AG09319 (cell line): Measurements from ENCODE around the gene FXN.

Experiments used
- DNase-seq: peaks from one replicate; pipeline ENCODE4 v3.0.0-alpha.2; 2010; ENCODE audit warnings: low read depth; ENCODE audit errors: extremely low read depth
- TF ChIP-seq, protein P1 (sequence below): IDR thresholded peaks from 2 replicates; pipeline ENCODE4 v1.5.1; 2011; ENCODE audit warnings: low read depth, mild to moderate bottlenecking, inconsistent platforms, low read length, moderate library complexity

Gene FXN

DNA sequence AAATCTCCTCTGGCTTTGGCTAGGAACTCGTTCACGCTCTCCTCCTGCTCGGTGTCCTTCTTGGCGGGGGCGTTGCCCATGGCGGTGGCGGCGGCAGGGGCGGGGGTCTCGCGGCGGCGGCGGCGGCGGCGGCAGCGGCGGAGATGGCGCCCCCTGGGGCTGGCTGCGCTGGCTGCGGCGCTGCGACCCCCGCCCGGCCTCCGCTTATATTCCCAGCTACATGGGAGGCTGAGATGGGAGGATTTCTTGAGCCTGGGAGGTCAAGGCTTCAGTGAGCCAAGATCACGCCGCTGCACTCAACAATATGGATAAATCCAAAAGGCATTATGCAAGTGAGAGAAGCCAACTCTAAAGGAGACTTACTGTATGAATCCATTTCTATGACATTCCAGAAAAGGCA is 21.5 kb upstream of the FXN start, which contains the start of gene PRKACG:
Gene PRKACG, minus strand, starts transcription at position 101 of the 400 bp plus-strand sequence. Its CDS starts 21 bp downstream, at position 80.
- TF ChIP-seq, protein P1, sequence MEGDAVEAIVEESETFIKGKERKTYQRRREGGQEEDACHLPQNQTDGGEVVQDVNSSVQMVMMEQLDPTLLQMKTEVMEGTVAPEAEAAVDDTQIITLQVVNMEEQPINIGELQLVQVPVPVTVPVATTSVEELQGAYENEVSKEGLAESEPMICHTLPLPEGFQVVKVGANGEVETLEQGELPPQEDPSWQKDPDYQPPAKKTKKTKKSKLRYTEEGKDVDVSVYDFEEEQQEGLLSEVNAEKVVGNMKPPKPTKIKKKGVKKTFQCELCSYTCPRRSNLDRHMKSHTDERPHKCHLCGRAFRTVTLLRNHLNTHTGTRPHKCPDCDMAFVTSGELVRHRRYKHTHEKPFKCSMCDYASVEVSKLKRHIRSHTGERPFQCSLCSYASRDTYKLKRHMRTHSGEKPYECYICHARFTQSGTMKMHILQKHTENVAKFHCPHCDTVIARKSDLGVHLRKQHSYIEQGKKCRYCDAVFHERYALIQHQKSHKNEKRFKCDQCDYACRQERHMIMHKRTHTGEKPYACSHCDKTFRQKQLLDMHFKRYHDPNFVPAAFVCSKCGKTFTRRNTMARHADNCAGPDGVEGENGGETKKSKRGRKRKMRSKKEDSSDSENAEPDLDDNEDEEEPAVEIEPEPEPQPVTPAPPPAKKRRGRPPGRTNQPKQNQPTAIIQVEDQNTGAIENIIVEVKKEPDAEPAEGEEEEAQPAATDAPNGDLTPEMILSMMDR = no peak
- no peak for DNase-seq

DNA sequence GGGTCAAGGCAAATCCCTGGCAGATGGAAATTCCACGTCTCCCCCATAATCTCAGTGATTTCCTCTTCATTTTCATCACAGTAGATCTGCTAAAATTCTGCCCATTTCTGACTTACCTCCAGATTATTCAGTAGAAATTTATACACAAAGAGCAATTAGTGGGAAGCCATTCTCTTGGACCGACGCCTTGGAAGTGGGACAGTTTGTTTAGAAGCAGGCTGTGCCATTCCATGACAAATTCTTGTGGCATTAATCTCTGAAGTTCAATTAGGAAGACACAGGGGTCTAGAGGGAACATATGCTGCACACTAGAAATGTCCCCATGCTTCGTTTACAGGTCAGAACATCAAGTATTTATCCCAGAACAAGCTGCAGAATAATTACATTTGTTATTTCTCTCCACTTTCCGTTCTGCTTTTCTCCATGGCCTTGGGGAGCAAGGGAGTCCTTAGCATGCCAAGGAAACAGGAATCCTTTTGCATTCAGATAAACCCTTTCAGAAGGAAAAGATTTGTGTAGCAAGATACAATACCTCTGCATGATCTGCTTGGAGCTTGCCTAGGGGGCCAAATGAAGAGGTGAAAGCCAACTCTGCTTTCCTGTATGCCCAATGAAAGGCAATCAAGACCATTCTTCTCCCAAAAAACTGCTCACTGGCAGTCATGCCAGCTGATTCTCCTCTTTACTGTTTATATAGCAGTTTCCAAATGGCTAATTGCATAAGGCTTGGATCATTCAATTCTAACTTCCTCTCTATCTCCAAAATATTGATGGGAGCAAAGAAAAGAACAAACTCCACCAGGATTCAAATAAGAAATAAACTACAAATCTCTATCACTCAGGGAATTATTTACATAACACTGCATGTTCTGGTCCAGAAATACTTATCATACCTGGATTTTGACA is 19.1 kb upstream of the FXN start:
- no peak for DNase-seq
- TF ChIP-seq, protein P1 = no peak

DNA sequence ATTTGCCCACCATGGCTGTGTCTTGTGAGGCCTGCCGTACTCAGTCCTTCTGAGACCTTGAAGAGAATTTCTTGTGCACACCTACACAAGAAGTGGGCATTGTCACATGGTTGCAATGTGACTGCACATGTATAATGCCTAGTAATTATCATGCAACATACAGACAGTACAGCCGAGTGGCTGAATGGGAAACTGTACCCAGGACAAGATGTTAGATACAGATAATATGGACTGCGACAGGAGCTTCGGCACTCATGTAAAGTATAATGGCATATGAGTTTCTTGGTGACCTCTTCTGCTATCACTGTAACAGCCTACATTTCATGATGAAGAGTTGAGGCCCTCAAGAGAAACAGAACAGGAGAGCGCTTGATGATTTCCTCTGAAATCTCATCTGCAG is 16.8 kb upstream of the FXN start:
- no peak for DNase-seq

DNA sequence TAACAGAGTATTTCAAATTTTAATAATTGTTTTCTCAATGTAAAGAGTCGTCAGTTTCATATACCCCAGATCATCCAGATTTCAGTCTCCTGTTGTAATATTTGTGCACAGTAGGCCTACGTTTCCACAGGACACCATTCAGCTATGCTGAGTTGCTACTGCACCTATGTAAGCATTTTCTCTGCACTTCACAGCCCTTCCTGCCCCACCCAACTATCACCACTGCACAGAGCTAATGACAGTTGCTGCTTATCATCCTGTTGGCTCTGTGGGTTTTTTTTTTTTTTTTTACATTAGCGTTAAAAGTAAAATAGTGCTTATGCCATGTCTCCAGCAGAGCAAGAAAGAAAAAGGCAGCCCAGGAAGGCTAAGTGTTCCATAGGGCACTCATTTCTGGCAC is 15.7 kb upstream of the FXN start:
- TF ChIP-seq, protein P1 = no peak
- no peak for DNase-seq

More for the DNA sequence above, 16.8 kb upstream of the FXN start:
- TF ChIP-seq, protein P1 = no peak

DNA sequence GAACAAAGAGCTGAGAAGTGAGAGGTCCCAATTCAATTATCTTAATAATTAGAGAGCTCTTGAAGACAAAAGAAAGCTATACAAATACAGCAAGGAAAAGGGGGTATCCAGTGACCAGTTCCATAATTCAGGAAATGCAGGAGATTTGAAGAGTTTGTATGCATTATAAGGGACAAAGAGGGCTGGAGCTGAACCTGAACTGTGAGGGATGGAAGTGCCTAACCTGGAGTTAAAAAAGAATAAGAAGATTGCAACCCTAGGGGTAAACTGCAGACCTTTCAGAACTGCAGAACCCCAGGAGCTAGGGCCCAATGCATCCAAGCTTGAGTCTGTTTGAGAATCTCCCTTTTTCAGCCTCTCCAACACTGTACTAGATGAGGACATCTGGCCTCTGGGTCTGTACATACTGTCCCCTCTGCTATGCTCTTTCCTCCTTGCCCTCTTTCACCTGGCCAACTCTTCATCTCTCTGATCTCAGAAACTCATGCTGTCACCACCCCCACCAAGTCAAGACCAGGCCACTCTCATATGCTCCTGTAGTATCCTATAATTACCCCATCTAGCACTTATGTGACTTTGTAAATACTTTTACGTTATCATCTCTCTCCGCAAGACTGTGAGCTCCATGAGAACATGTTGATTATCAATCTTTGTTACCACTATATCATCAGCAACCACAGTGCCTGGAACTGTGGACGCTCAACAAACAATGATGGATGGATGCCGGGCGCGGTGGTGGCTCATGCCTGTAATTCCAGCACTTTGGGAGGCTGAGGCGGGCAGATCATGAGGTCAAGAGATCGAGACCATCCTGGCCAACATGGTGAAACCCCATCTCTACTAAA is 15.0 kb upstream of the FXN start:
- TF ChIP-seq, protein P1 = no peak

DNA sequence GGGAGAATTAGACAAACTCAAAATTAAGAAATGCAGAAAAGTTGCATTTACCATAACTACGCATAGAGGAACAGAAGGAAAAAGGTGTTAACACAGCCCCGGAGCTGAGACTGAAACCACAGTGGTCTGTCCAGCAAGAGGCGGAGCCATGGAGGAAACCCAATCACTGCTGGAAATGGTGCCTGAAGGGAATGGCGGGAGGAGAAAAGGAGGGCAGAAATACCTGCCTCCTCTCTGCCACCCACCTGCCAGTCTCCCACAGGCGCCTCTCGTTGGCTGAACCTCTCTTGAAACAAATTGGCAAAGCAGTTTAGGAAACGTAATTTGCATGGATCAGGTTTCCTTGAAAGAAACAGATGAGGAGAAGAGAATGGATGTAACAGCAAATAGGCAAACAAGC is 11.9 kb upstream of the FXN start:
- DNase-seq = no peak

More for the DNA sequence above, 15.0 kb upstream of the FXN start:
- no peak for DNase-seq

More for the DNA sequence above, 11.9 kb upstream of the FXN start:
- TF ChIP-seq, protein P1 = no peak
